Smooth muscle cell of trachea (primary cell): ENCODE results near the gene C1QTNF4. TPM values are rescaled to one million over a fixed set of nuclear protein-coding genes. Genes with fewer than 3 reads are reported as not detected.

Experiments
- total RNA-seq: library from RNA; depleted of rRNA; stranded (reverse); fragments of >200 nt; gene quantifications from 2 replicates; pipeline ENCODE4 v1.2.1, GENCODE V29; 2014

C1QTNF4 gene
- 0.15 and 0.17 TPM in 2 replicates for total RNA-seq

GRCh38 chr11:47593934-47594855 lies at the start of gene C1QTNF4:
Gene C1QTNF4 (minus strand): TSS chr11:47594411. CDS start chr11:47590810, 3,601 bp downstream.

GRCh38 chr11:47642099-47642855 lies 48.1 kb upstream of the C1QTNF4 start, which contains the start of gene MTCH2:
Gene MTCH2 (minus strand): TSS chr11:47642559. CDS start chr11:47642465, 94 bp downstream.

GRCh38 chr11:47586098-47586855 lies 7.9 kb downstream of the C1QTNF4 start, which contains the start of gene FAM180B:
Gene FAM180B (plus strand): TSS chr11:47586678. CDS start chr11:47586769, 91 bp downstream.

GRCh38 chr11:47578524-47579494 lies 15.4 kb downstream of the C1QTNF4 start, which contains the start of the genes KBTBD4 and NDUFS3:
Gene KBTBD4 (minus strand): TSS chr11:47578970. CDS start chr11:47578951, 19 bp downstream.
Gene NDUFS3 (plus strand): TSS chr11:47579074. CDS start chr11:47579092, 18 bp downstream.

GRCh38 chr11:47565340-47566148 lies 28.7 kb downstream of the C1QTNF4 start, which contains the start of gene PTPMT1:
Gene PTPMT1 (plus strand): TSS chr11:47565599. CDS start chr11:47565623, 24 bp downstream.

GRCh38 chr11:47552566-47553405 lies 41.4 kb downstream of the C1QTNF4 start, which contains the start of gene CELF1:
Gene CELF1 (minus strand): TSS chr11:47553132. CDS start chr11:47499523, 53,609 bp downstream.

Other genes starting within 250 kb of the C1QTNF4 start
- not detected in 2 replicates for gene MYBPC3, start 241.7 kb downstream of the C1QTNF4 start, total RNA-seq
- gene SPI1, start 215.9 kb downstream of the C1QTNF4 start, total RNA-seq: not detected in 2 replicates
- gene SLC39A13, start 185.8 kb downstream of the C1QTNF4 start, total RNA-seq: 84.9 and 147 TPM in 2 replicates
- 121 and 239 TPM in 2 replicates for gene PSMC3, start 168.0 kb downstream of the C1QTNF4 start, total RNA-seq
- gene RAPSN, start 145.3 kb downstream of the C1QTNF4 start, total RNA-seq: 0.17 TPM in 1 of 2 replicates, not detected in the other
- 96.9 and 99.4 TPM in 2 replicates for gene CELF1, start 41.3 kb downstream of the C1QTNF4 start, total RNA-seq
- gene PTPMT1, start 28.8 kb downstream of the C1QTNF4 start, total RNA-seq: 69.1 and 79.6 TPM in 2 replicates
- 34.6 and 36.4 TPM in 2 replicates for gene KBTBD4, start 15.4 kb downstream of the C1QTNF4 start, total RNA-seq
- gene NDUFS3, start 15.3 kb downstream of the C1QTNF4 start, total RNA-seq: 54.7 and 91.9 TPM in 2 replicates
- 0.17 TPM in 1 of 2 replicates, not detected in the other for gene FAM180B, start 7.7 kb downstream of the C1QTNF4 start, total RNA-seq
- 73.3 and 98.5 TPM in 2 replicates for gene MTCH2, start 48.1 kb upstream of the C1QTNF4 start, total RNA-seq
- gene AGBL2, start 121.0 kb upstream of the C1QTNF4 start, total RNA-seq: 1.0 and 2.8 TPM in 2 replicates
- 62.0 and 86.0 TPM in 2 replicates for gene FNBP4, start 172.9 kb upstream of the C1QTNF4 start, total RNA-seq